ENCODE data around the gene GADD45A.
A peak's percentile ranks its signal among the peaks of the same experiment; 100 is the strongest.

GADD45A gene

GRCh38 chr1:67687649-67688048 lies 2.6 kb downstream of the GADD45A start:
- Mint-ChIP-seq H3K9me3 (no peaks in the 10 kb centered on the region), H3K27me3 (ENCODE audit: low read depth, poor library complexity) (no peaks in the 10 kb centered on the region), H3K4me3 (peak overlapping the region; percentile 91), H3K27ac (peak overlapping the region; percentile 10), H3K4me1 (peaks cover 47% of the 10 kb centered on the region), H3K36me3 (ENCODE audit: low read depth) (peaks cover 13% of the 10 kb centered on the region)
- no peak for DNase-seq
- TF ChIP-seq CTCF (IDR thresholded peaks at IDR 0.05): no peak

GRCh38 chr1:67688526-67689219 lies 3.7 kb downstream of the GADD45A start:
- no peaks in the 10 kb centered on the region for H3K9me3 Mint-ChIP-seq
- TF ChIP-seq CTCF (IDR thresholded peaks at IDR 0.05): no peak
- no peak for DNase-seq
- peaks cover 43% of the 10 kb centered on the region for H3K4me1 Mint-ChIP-seq
- H3K4me3 Mint-ChIP-seq: peak overlapping the region; percentile 8
- no peaks in the 10 kb centered on the region for H3K27me3 Mint-ChIP-seq (ENCODE audit: low read depth, poor library complexity)
- H3K27ac Mint-ChIP-seq: no peak overlapping the region
- peaks cover 13% of the 10 kb centered on the region for H3K36me3 Mint-ChIP-seq (ENCODE audit: low read depth)

- H3K9me3 Mint-ChIP-seq: no peaks in the 10 kb centered on the region
- TF ChIP-seq CTCF (IDR thresholded peaks at IDR 0.05): no peak
- H3K4me1 Mint-ChIP-seq: peaks cover 36% of the 10 kb centered on the region
- H3K4me3 Mint-ChIP-seq: no peak overlapping the region
- H3K36me3 Mint-ChIP-seq (ENCODE audit: low read depth): peaks cover 13% of the 10 kb centered on the region
- no peaks in the 10 kb centered on the region for H3K27me3 Mint-ChIP-seq (ENCODE audit: low read depth, poor library complexity)
- DNase-seq: no peak
- H3K27ac Mint-ChIP-seq: no peak overlapping the region
Measured at GRCh38 chr1:67689267-67690017, 4.4 kb downstream of the GADD45A start.

GRCh38 chr1:67690018-67690363 lies 5.0 kb downstream of the GADD45A start:
- TF ChIP-seq CTCF (IDR thresholded peaks at IDR 0.05): no peak
- no peaks in the 10 kb centered on the region for H3K27me3 Mint-ChIP-seq (ENCODE audit: low read depth, poor library complexity)

GRCh38 chr1:67690411-67690810 lies 5.4 kb downstream of the GADD45A start:
- peaks cover 31% of the 10 kb centered on the region for H3K4me1 Mint-ChIP-seq
- no peaks in the 10 kb centered on the region for H3K9me3 Mint-ChIP-seq
- peaks cover 13% of the 10 kb centered on the region for H3K36me3 Mint-ChIP-seq (ENCODE audit: low read depth)
- H3K4me3 Mint-ChIP-seq: no peak overlapping the region
- H3K27me3 Mint-ChIP-seq (ENCODE audit: low read depth, poor library complexity): no peaks in the 10 kb centered on the region
- DNase-seq: no peak
- no peak for TF ChIP-seq CTCF (IDR thresholded peaks at IDR 0.05)
- H3K27ac Mint-ChIP-seq: no peak overlapping the region

More at GRCh38 chr1:67690018-67690363, 5.0 kb downstream of the GADD45A start:
- H3K36me3 Mint-ChIP-seq (ENCODE audit: low read depth): peaks cover 13% of the 10 kb centered on the region
- no peak for DNase-seq
- H3K4me3 Mint-ChIP-seq: no peak overlapping the region
- H3K4me1 Mint-ChIP-seq: peaks cover 31% of the 10 kb centered on the region
- H3K27ac Mint-ChIP-seq: no peak overlapping the region
- no peaks in the 10 kb centered on the region for H3K9me3 Mint-ChIP-seq
